ENCODE data around the gene TMEM109.

Gene TMEM109

GRCh38 chr11:60932605-60933356, 18.8 kb downstream of the TMEM109 start:
- DNase-seq (ENCODE audit: low read depth), result no peak
- no peak overlapping the region for H3K4me3 ChIP-seq (ENCODE audit: low read depth, low read length)
- TF ChIP-seq CTCF (IDR thresholded peaks at IDR 0.05; ENCODE audit: control insufficient read depth, extremely low read depth, insufficient read depth), result no peak

- TF ChIP-seq CTCF (IDR thresholded peaks at IDR 0.05; ENCODE audit: control insufficient read depth, extremely low read depth, insufficient read depth), result no peak
- no peak overlapping the region for H3K4me3 ChIP-seq (ENCODE audit: low read depth, low read length)
- no peak for DNase-seq (ENCODE audit: low read depth)
Observed at GRCh38 chr11:60933416-60934123, 19.6 kb downstream of the TMEM109 start.

GRCh38 chr11:60934124-60934789, 20.3 kb downstream of the TMEM109 start:
- TF ChIP-seq CTCF (IDR thresholded peaks at IDR 0.05; ENCODE audit: control insufficient read depth, extremely low read depth, insufficient read depth), result no peak
- no peak for DNase-seq (ENCODE audit: low read depth)
- H3K4me3 ChIP-seq (ENCODE audit: low read depth, low read length), result no peak overlapping the region

- TF ChIP-seq CTCF (IDR thresholded peaks at IDR 0.05; ENCODE audit: control insufficient read depth, extremely low read depth, insufficient read depth), result no peak
- no peak for DNase-seq (ENCODE audit: low read depth)
- no peak overlapping the region for H3K4me3 ChIP-seq (ENCODE audit: low read depth, low read length)
Observed at GRCh38 chr11:60934790-60935605, 21.0 kb downstream of the TMEM109 start.

- DNase-seq (ENCODE audit: low read depth), result no peak
- no peak overlapping the region for H3K4me3 ChIP-seq (ENCODE audit: low read depth, low read length)
- no peak for TF ChIP-seq CTCF (IDR thresholded peaks at IDR 0.05; ENCODE audit: control insufficient read depth, extremely low read depth, insufficient read depth)
Observed at GRCh38 chr11:60935676-60936442, 21.9 kb downstream of the TMEM109 start.
